ENCODE data around the gene ACTR3. TPM values are rescaled to one million over a fixed set of nuclear protein-coding genes. Genes with fewer than 3 reads are reported as not detected.
"Not testable (repeated sequence)": the region's sequence is repeated elsewhere in the genome, so short reads cannot be mapped to it uniquely, and the experiment has no call there.

The ACTR3 gene
- total RNA-seq (2022) (277 and 296 TPM in 2 replicates), Bru-seq, nascent RNA (percentile 98 among the genes with signal in this experiment), BruChase-seq, experiment 1, labeled RNA remaining after a 6-hour chase (percentile 95 among the genes with signal in this experiment), BruChase-seq, experiment 2, labeled RNA remaining after a 2-hour chase (percentile 92 among the genes with signal in this experiment)
- long read RNA-seq, full-length matches to known transcripts, result 279 of 311 reads
- long read RNA-seq, partial matches to known transcripts, result 21 of 311 reads
- long read RNA-seq, other reads (novel, unspliced or antisense), result 11 of 311 reads

GRCh38 chr2:113889471-113890252 is at the start of gene ACTR3:
ACTR3 (plus strand) TSS chr2:113890089; CDS start chr2:113890280, 191 bp downstream.
- no TSS peak for BruUV-seq (replicated peaks)
- no peak for TF ChIP-seq CTCF (IDR thresholded peaks at IDR 0.05; ENCODE audit: unreplicated experiment)
- H3K36me3 Mint-ChIP-seq (ENCODE audit: insufficient read depth, unreplicated experiment), result peaks cover 67% of the 10 kb centered on the region
- H3K4me3 Mint-ChIP-seq (ENCODE audit: low read depth, unreplicated experiment), result peak within 1 kb of the TSS; percentile 90
- DNase-seq, result peak; percentile 98
- intact Hi-C loops (cut with micrococcal nuclease; ENCODE audit: unreplicated experiment), result loop anchor here (1.0 to 10.0 kb wide), 4 partner anchors 13 to 665 kb away; partner anchors contain the start of gene SLC35F5
- H3K27ac Mint-ChIP-seq (ENCODE audit: unreplicated experiment), result peak within 1 kb of the TSS; percentile 98
- no peaks in the 10 kb centered on the region for H3K9me3 Mint-ChIP-seq (ENCODE audit: low read depth, unreplicated experiment)
- CTCF ChIA-PET, result interaction anchor here (0.8 kb wide), 1 partner anchor 13 kb away, joined by 4 read pairs; no protein-coding TSS in a partner anchor
- H3K4me1 Mint-ChIP-seq (ENCODE audit: low read depth, unreplicated experiment), result peaks cover 68% of the 10 kb centered on the region
- H3K27me3 Mint-ChIP-seq (ENCODE audit: unreplicated experiment), result no peaks in the 10 kb centered on the region

- no peak for TF ChIP-seq CTCF (IDR thresholded peaks at IDR 0.05; ENCODE audit: unreplicated experiment)
- Mint-ChIP-seq H3K4me1 (ENCODE audit: low read depth, unreplicated experiment) (no peaks in the 10 kb centered on the region), H3K27me3 (ENCODE audit: unreplicated experiment) (no peaks in the 10 kb centered on the region), H3K4me3 (ENCODE audit: low read depth, unreplicated experiment) (no peak overlapping the region), H3K36me3 (ENCODE audit: insufficient read depth, unreplicated experiment) (no peaks in the 10 kb centered on the region), H3K27ac (ENCODE audit: unreplicated experiment) (no peak overlapping the region), H3K9me3 (ENCODE audit: low read depth, unreplicated experiment) (no peaks in the 10 kb centered on the region)
- CTCF ChIA-PET, result no interaction called here
- no peak for DNase-seq
- no TSS peak for BruUV-seq (replicated peaks)
- intact Hi-C loops (cut with micrococcal nuclease; ENCODE audit: unreplicated experiment), result no loop called here
These were observed 49.4 kb upstream of the ACTR3 start for GRCh38 chr2:113840518-113840917.

GRCh38 chr2:113842919-113843736 is 46.8 kb upstream of the ACTR3 start:
- no peaks in the 10 kb centered on the region for H3K4me1 Mint-ChIP-seq (ENCODE audit: low read depth, unreplicated experiment)
- DNase-seq, result no peak
- no peak overlapping the region for H3K4me3 Mint-ChIP-seq (ENCODE audit: low read depth, unreplicated experiment)

GRCh38 chr2:113843737-113844050 is 46.2 kb upstream of the ACTR3 start:
- H3K9me3 Mint-ChIP-seq (ENCODE audit: low read depth, unreplicated experiment); DNase-seq; H3K36me3 Mint-ChIP-seq (ENCODE audit: insufficient read depth, unreplicated experiment); H3K4me3 Mint-ChIP-seq (ENCODE audit: low read depth, unreplicated experiment); H3K27me3 Mint-ChIP-seq (ENCODE audit: unreplicated experiment); intact Hi-C loops (cut with micrococcal nuclease; ENCODE audit: unreplicated experiment); H3K4me1 Mint-ChIP-seq (ENCODE audit: low read depth, unreplicated experiment); BruUV-seq (replicated peaks); CTCF ChIA-PET; H3K27ac Mint-ChIP-seq (ENCODE audit: unreplicated experiment): not testable (repeated sequence)

More at GRCh38 chr2:113842919-113843736, 46.8 kb upstream of the ACTR3 start:
- no peaks in the 10 kb centered on the region for H3K36me3 Mint-ChIP-seq (ENCODE audit: insufficient read depth, unreplicated experiment)
- peaks cover 2% of the 10 kb centered on the region for H3K9me3 Mint-ChIP-seq (ENCODE audit: low read depth, unreplicated experiment)
- no TSS peak for BruUV-seq (replicated peaks)
- H3K27me3 Mint-ChIP-seq (ENCODE audit: unreplicated experiment), result no peaks in the 10 kb centered on the region
- no peak overlapping the region for H3K27ac Mint-ChIP-seq (ENCODE audit: unreplicated experiment)
- intact Hi-C loops (cut with micrococcal nuclease; ENCODE audit: unreplicated experiment), result no loop called here
- CTCF ChIA-PET, result no interaction called here
- TF ChIP-seq CTCF (IDR thresholded peaks at IDR 0.05; ENCODE audit: unreplicated experiment), result no peak
